Neural progenitor cell (in vitro differentiated cells): ENCODE measurements around the gene C20orf202. TPM values are rescaled to one million over a fixed set of nuclear protein-coding genes. Genes with fewer than 3 reads are reported as not detected.

Source experiments
- DNase-seq: peaks from one replicate; pipeline ENCODE4 v3.0.0-alpha.2; 2016; ENCODE audit warnings: low spot score
- H2AFZ ChIP-seq: fragments of 200-600 bp; sonication (generic); replicated peaks from 2 replicates; pipeline ENCODE4 v1.6.1; 2016; ENCODE audit warnings: antibody characterized with exemption
- H3F3A ChIP-seq: fragments of 200-600 bp; sonication (generic); 2 replicates; pipeline ENCODE4 v1.6.1; 2016; ENCODE audit warnings: antibody characterized with exemption, low read depth
- H3K27ac ChIP-seq: fragments of 200-600 bp; sonication (generic); 2 replicates; pipeline ENCODE4 v1.5.1; 2016; ENCODE audit warnings: mild to moderate bottlenecking
- H3K27me3 ChIP-seq: fragments of 200-600 bp; sonication (generic); 2 replicates; pipeline ENCODE4 v1.6.1; 2016; ENCODE audit warnings: mild to moderate bottlenecking, moderate library complexity
- H3K36me3 ChIP-seq: fragments of 200-600 bp; sonication (generic); 2 replicates; pipeline ENCODE4 v1.5.1; 2016
- H3K4me1 ChIP-seq: fragments of 200-600 bp; sonication (generic); 2 replicates; pipeline ENCODE4 v1.6.1; 2016; ENCODE audit warnings: mixed run types
- H3K4me2 ChIP-seq: fragments of 200-600 bp; sonication (generic); 2 replicates; pipeline ENCODE4 v1.6.1; 2016
- H3K4me3 ChIP-seq: fragments of 200-600 bp; sonication (generic); 2 replicates; pipeline ENCODE4 v1.5.1; 2016
- H3K79me2 ChIP-seq: fragments of 200-600 bp; sonication (generic); 2 replicates; pipeline ENCODE4 v1.6.1; 2016; ENCODE audit warnings: low read depth
- H3K9ac ChIP-seq: fragments of 200-600 bp; sonication (generic); 2 replicates; pipeline ENCODE4 v1.6.1; 2016
- H3K9me3 ChIP-seq: fragments of 200-600 bp; sonication (generic); 2 replicates; pipeline ENCODE4 v1.5.1; 2016; ENCODE audit warnings: low read depth
- H4K20me1 ChIP-seq: fragments of 200-600 bp; sonication (generic); 2 replicates; pipeline ENCODE4 v1.6.1; 2016; ENCODE audit warnings: low read depth
- H3K27ac Mint-ChIP-seq: 3 replicates; pipeline ENCODE4 v1.8.0; 2021; ENCODE audit warnings: mixed read lengths
- H3K27me3 Mint-ChIP-seq: 2 replicates; pipeline ENCODE4 v1.8.0; 2022; ENCODE audit warnings: low read depth, mild to moderate bottlenecking, inconsistent platforms, moderate library complexity, mixed read lengths; ENCODE audit not compliant: insufficient read depth
- H3K36me3 Mint-ChIP-seq: 3 replicates; pipeline ENCODE4 v1.8.0; 2021; ENCODE audit warnings: mixed read lengths
- H3K4me1 Mint-ChIP-seq: 3 replicates; pipeline ENCODE4 v1.8.0; 2021; ENCODE audit warnings: mixed read lengths
- H3K4me3 Mint-ChIP-seq: 3 replicates; pipeline ENCODE4 v1.8.0; 2021; ENCODE audit warnings: mild to moderate bottlenecking, moderate library complexity, mixed read lengths
- H3K9me3 Mint-ChIP-seq: 3 replicates; pipeline ENCODE4 v1.8.0; 2020; ENCODE audit warnings: mixed read lengths
- EZH2 ChIP-seq: fragments of 200-600 bp; sonication (generic); IDR thresholded peaks from 2 replicates; pipeline ENCODE4 v1.6.1; 2017; ENCODE audit warnings: antibody characterized with exemption, mild to moderate bottlenecking, moderate library complexity
- EZH2phosphoT487 ChIP-seq: fragments of 200-600 bp; sonication (generic); IDR thresholded peaks from 2 replicates; pipeline ENCODE4 v1.6.1; 2017; ENCODE audit warnings: antibody characterized with exemption
- total RNA-seq: library from RNA; depleted of rRNA; stranded (reverse); fragments of >200 nt; gene quantifications from 2 replicates; pipeline ENCODE4 v1.2.3, GENCODE V29; 2015; ENCODE audit warnings: low replicate concordance
- TF ChIP-seq, protein P1 (sequence below): fragments of 200-600 bp; sonication (generic); IDR thresholded peaks from 2 replicates; pipeline ENCODE4 v1.5.1; 2017; ENCODE audit warnings: antibody characterized with exemption, mild to moderate bottlenecking

C20orf202 gene
- total RNA-seq, 1 donor from 2014 or later = not detected

DNA sequence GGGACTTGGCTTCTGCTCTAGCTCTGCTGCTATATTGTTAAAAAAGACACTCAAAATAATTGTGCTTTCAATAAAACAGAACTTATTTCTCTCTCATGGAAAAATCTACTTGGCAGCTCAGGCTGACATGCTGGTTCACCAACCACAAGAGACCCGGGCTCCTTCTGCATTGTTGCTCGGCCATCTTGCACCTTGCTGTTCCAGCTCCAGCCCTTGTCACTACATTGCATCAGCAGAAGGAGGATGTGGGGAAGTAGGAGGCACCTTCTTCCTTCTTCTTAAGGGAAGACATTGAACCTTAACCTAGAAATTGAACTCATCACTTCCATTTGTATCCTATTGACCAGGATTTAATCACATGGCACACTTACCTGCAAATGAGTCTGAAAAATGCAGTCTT lies 6.6 kb upstream of the C20orf202 start:
- TF ChIP-seq, protein P1, sequence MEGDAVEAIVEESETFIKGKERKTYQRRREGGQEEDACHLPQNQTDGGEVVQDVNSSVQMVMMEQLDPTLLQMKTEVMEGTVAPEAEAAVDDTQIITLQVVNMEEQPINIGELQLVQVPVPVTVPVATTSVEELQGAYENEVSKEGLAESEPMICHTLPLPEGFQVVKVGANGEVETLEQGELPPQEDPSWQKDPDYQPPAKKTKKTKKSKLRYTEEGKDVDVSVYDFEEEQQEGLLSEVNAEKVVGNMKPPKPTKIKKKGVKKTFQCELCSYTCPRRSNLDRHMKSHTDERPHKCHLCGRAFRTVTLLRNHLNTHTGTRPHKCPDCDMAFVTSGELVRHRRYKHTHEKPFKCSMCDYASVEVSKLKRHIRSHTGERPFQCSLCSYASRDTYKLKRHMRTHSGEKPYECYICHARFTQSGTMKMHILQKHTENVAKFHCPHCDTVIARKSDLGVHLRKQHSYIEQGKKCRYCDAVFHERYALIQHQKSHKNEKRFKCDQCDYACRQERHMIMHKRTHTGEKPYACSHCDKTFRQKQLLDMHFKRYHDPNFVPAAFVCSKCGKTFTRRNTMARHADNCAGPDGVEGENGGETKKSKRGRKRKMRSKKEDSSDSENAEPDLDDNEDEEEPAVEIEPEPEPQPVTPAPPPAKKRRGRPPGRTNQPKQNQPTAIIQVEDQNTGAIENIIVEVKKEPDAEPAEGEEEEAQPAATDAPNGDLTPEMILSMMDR = no peak
- TF ChIP-seq EZH2 (no peak), EZH2phosphoT487 (no peak)
- no peaks in the 10 kb centered on the region for H3K36me3 ChIP-seq

DNA sequence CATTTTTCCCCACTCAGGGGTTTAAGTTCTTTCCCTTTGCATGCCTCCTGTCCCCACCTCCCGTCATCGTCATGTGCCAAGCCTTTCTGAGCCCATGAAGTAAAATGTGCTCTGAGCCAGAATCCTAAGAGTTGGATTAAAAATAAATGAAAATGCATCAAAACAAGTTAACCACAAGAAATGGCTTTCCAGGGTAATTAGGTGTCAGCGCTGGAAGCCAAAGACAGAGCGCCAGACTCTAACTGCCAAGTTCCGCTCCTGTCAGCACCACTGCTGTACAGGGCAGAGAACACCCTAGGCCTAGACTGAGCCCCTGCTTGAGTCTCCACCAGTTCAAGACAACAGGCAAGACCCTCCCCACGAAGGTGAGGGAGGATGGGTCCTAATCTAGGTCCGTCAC lies 5.5 kb upstream of the C20orf202 start:
- no peak for TF ChIP-seq EZH2
- TF ChIP-seq, protein P1 = no peak
- no peak for TF ChIP-seq EZH2phosphoT487
- Histone ChIP-seq H3K36me3 (no peaks in the 10 kb centered on the region), H3K27ac (no peak overlapping the region), H3F3A (no peaks in the 10 kb centered on the region), H4K20me1 (no peaks in the 10 kb centered on the region), H3K9ac (no peak overlapping the region), H3K9me3 (no peaks in the 10 kb centered on the region), H3K4me2 (no peak overlapping the region), H3K27me3 (no peaks in the 10 kb centered on the region), H2AFZ (no peak overlapping the region), H3K4me1 (no peaks in the 10 kb centered on the region), H3K4me3 (no peak overlapping the region), H3K79me2 (no peaks in the 10 kb centered on the region)
- H3K27ac Mint-ChIP-seq = no peak overlapping the region
- no peaks in the 10 kb centered on the region for H3K4me1 Mint-ChIP-seq
- peaks cover 8% of the 10 kb centered on the region for H3K27me3 Mint-ChIP-seq
- no peaks in the 10 kb centered on the region for H3K36me3 Mint-ChIP-seq
- DNase-seq = no peak
- no peaks in the 10 kb centered on the region for H3K9me3 Mint-ChIP-seq
- no peak overlapping the region for H3K4me3 Mint-ChIP-seq

More for the DNA sequence above, 6.6 kb upstream of the C20orf202 start:
- no peaks in the 10 kb centered on the region for H3K9me3 ChIP-seq
- no peaks in the 10 kb centered on the region for H3K4me1 ChIP-seq
- no peaks in the 10 kb centered on the region for H3K36me3 Mint-ChIP-seq
- no peaks in the 10 kb centered on the region for H4K20me1 ChIP-seq
- H3K27me3 ChIP-seq = no peaks in the 10 kb centered on the region
- H3K27ac Mint-ChIP-seq = no peak overlapping the region
- H2AFZ ChIP-seq = no peak overlapping the region
- no peak overlapping the region for H3K9ac ChIP-seq
- DNase-seq = no peak
- no peaks in the 10 kb centered on the region for H3K9me3 Mint-ChIP-seq
- H3K27ac ChIP-seq = no peak overlapping the region
- no peak overlapping the region for H3K4me3 ChIP-seq
- H3K4me1 Mint-ChIP-seq = no peaks in the 10 kb centered on the region
- no peak overlapping the region for H3K4me2 ChIP-seq
- no peak overlapping the region for H3K4me3 Mint-ChIP-seq
- no peaks in the 10 kb centered on the region for H3K79me2 ChIP-seq
- H3F3A ChIP-seq = no peaks in the 10 kb centered on the region
- peaks cover 8% of the 10 kb centered on the region for H3K27me3 Mint-ChIP-seq

DNA sequence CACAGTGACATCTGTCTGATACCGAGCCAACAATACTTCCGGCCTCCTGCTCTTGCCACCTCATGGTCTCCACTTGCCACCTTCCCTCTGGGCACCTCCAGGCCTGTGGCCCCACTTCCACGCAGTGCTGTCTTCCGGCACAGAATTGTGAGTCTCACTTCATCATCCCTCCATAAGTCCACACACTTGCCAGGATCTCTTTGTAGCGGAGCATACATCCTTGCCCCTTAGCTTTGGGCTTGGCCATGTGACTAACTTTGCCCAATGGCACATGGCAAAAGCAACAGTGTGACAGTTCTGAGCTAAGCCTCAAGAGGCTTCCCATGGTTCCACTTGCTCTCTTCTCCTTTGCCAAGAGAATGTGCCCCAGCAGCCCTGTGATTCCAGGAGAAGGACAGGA lies 4.5 kb upstream of the C20orf202 start:
- no peak overlapping the region for H2AFZ ChIP-seq
- no peak overlapping the region for H3K27ac ChIP-seq
- peak overlapping the region; percentile 4 for H3K27ac Mint-ChIP-seq
- H3K4me1 Mint-ChIP-seq = no peaks in the 10 kb centered on the region
- no peak overlapping the region for H3K4me3 Mint-ChIP-seq
- H3K4me1 ChIP-seq = no peaks in the 10 kb centered on the region
- peaks cover 8% of the 10 kb centered on the region for H3K27me3 Mint-ChIP-seq
- no peaks in the 10 kb centered on the region for H3K79me2 ChIP-seq
- no peaks in the 10 kb centered on the region for H3K9me3 ChIP-seq
- TF ChIP-seq EZH2phosphoT487 = no peak
- TF ChIP-seq, protein P1 = no peak
- no peak for TF ChIP-seq EZH2
- H3K36me3 ChIP-seq = no peaks in the 10 kb centered on the region
- H3K9me3 Mint-ChIP-seq = no peaks in the 10 kb centered on the region
- no peak overlapping the region for H3K9ac ChIP-seq
- DNase-seq = no peak
- H3K36me3 Mint-ChIP-seq = no peaks in the 10 kb centered on the region
- H3K4me2 ChIP-seq = no peak overlapping the region
- no peaks in the 10 kb centered on the region for H3K27me3 ChIP-seq
- H4K20me1 ChIP-seq = no peaks in the 10 kb centered on the region
- H3F3A ChIP-seq = no peaks in the 10 kb centered on the region
- H3K4me3 ChIP-seq = no peak overlapping the region
